Neural cell (in vitro differentiated cells): ENCODE measurements around the gene FBXL17. TPM values are rescaled to one million over a fixed set of nuclear protein-coding genes. Genes with fewer than 3 reads are reported as not detected.

Experiments
- H2AFZ ChIP-seq: fragments of 200-600, 300-800 bp; sonication (generic), shearing (Covaris generic); 2 replicates; pipeline ENCODE4 v1.6.0; 2014; ENCODE audit warnings: low read depth, mild to moderate bottlenecking, antibody characterized with exemption, low read length, moderate library complexity
- H3F3A ChIP-seq: fragments of 200-600 bp; shearing (Covaris generic); 2 replicates; pipeline ENCODE4 v1.6.1; 2016; ENCODE audit warnings: mild to moderate bottlenecking, moderate library complexity, mixed read lengths, antibody characterized with exemption, low read length; ENCODE audit not compliant: insufficient read depth, poor library complexity, severe bottlenecking
- H3K27ac ChIP-seq: fragments of 200-600, 300-800 bp; sonication (generic), shearing (Covaris generic); 2 replicates; pipeline ENCODE4 v1.5.1; 2014; ENCODE audit warnings: mild to moderate bottlenecking, low read length, moderate library complexity
- H3K27me3 ChIP-seq: fragments of 300-800, 200-600 bp; sonication (generic), shearing (Covaris generic); 2 replicates; pipeline ENCODE4 v1.6.0; 2014; ENCODE audit warnings: mild to moderate bottlenecking, low read depth, low read length, moderate library complexity; ENCODE audit not compliant: insufficient read depth
- H3K36me3 ChIP-seq: fragments of 300-800, 200-600 bp; sonication (generic), shearing (Covaris generic); 2 replicates; pipeline ENCODE4 v1.5.1; 2014; ENCODE audit warnings: mild to moderate bottlenecking, antibody characterized with exemption, low read length, moderate library complexity; ENCODE audit not compliant: insufficient read depth
- H3K4me2 ChIP-seq: fragments of 300-800, 200-600 bp; sonication (generic), shearing (Covaris generic); 2 replicates; pipeline ENCODE4 v1.6.0; 2014; ENCODE audit warnings: mild to moderate bottlenecking, low read length
- H3K4me3 ChIP-seq: fragments of 300-800, 200-600 bp; sonication (generic), shearing (Covaris generic); 2 replicates; pipeline ENCODE4 v1.5.1; 2014; ENCODE audit warnings: mild to moderate bottlenecking, low read length, moderate library complexity
- H3K79me2 ChIP-seq: fragments of 200-600 bp; shearing (Covaris generic); replicated peaks from 2 replicates; pipeline ENCODE4 v1.6.0; 2014; ENCODE audit warnings: mild to moderate bottlenecking, low read length, moderate library complexity; ENCODE audit not compliant: insufficient read depth
- H3K9ac ChIP-seq: fragments of 300-800, 200-600 bp; sonication (generic), shearing (Covaris generic); 2 replicates; pipeline ENCODE4 v1.6.1; 2016; ENCODE audit warnings: mild to moderate bottlenecking, low read length, mixed read lengths
- H3K9me2 ChIP-seq: fragments of 200-600 bp; shearing (Covaris generic); 2 replicates; pipeline ENCODE4 v1.6.1; 2016; ENCODE audit warnings: mild to moderate bottlenecking, low read length, mixed read lengths; ENCODE audit not compliant: insufficient read depth
- H3K9me3 ChIP-seq: fragments of 200-600, 300-800 bp; sonication (generic), shearing (Covaris generic); 2 replicates; pipeline ENCODE4 v1.6.1; 2016; ENCODE audit warnings: mild to moderate bottlenecking, mixed run types, low read length, moderate library complexity, mixed read lengths
- H4K20me1 ChIP-seq: fragments of 200-600 bp; shearing (Covaris generic); 2 replicates; pipeline ENCODE4 v1.6.1; 2016; ENCODE audit warnings: mild to moderate bottlenecking, mixed run types; ENCODE audit not compliant: insufficient read depth
- EP300 ChIP-seq: fragments of 450-650 bp; conservative IDR thresholded peaks from 2 replicates; pipeline ENCODE4 v1.6.1; 2014; ENCODE audit warnings: antibody characterized with exemption, mild to moderate bottlenecking, moderate library complexity; ENCODE audit not compliant: poor library complexity, severe bottlenecking
- EZH2 ChIP-seq: fragments of 200-600, 300-800 bp; shearing (Covaris generic), sonication (generic); IDR thresholded peaks from 2 replicates; pipeline ENCODE4 v1.6.1; 2014; ENCODE audit warnings: antibody characterized with exemption, low read length, borderline replicate concordance, mild to moderate bottlenecking; ENCODE audit not compliant: insufficient read depth, poor library complexity, severe bottlenecking
- MXI1 ChIP-seq: fragments of 450-650 bp; conservative IDR thresholded peaks from 2 replicates; pipeline ENCODE4 v1.6.1; 2014; ENCODE audit warnings: antibody characterized with exemption, mild to moderate bottlenecking; ENCODE audit not compliant: poor library complexity, severe bottlenecking
- POLR2AphosphoS5 ChIP-seq: IDR thresholded peaks from 2 replicates; pipeline ENCODE4 v1.6.1; 2012
- RAD21 ChIP-seq: fragments of 450-650 bp; conservative IDR thresholded peaks from 2 replicates; pipeline ENCODE4 v1.6.1; 2014; ENCODE audit warnings: antibody characterized with exemption, mild to moderate bottlenecking, moderate library complexity
- REST ChIP-seq: IDR thresholded peaks from 2 replicates; pipeline ENCODE4 v1.6.1; 2012; ENCODE audit warnings: borderline replicate concordance
- SMC3 ChIP-seq: fragments of 450-650 bp; conservative IDR thresholded peaks from 2 replicates; pipeline ENCODE4 v1.6.1; 2014; ENCODE audit warnings: antibody characterized with exemption, mild to moderate bottlenecking, moderate library complexity; ENCODE audit not compliant: poor library complexity
- TAF1 ChIP-seq: IDR thresholded peaks from 2 replicates; pipeline ENCODE4 v1.6.1; 2012; ENCODE audit warnings: low read depth
- polyA plus RNA-seq: library from polyadenylated mRNA; depleted of rRNA; stranded (reverse); fragments of >200 nt; gene quantifications from 2 replicates; pipeline ENCODE4 v1.2.3, GENCODE V29; 2014
- TF ChIP-seq, protein P1 (sequence below): fragments of 450-650 bp; IDR thresholded peaks from 2 replicates; pipeline ENCODE4 v1.5.1; 2014; ENCODE audit warnings: antibody characterized with exemption, mild to moderate bottlenecking, moderate library complexity; ENCODE audit not compliant: poor library complexity, severe bottlenecking

Gene FBXL17
- polyA plus RNA-seq, 1 donor from 2014 or later = 19.6 TPM

GRCh38 chr5:107958861-107959260 lies 423.0 kb downstream of the FBXL17 start:
- H3K9me2 ChIP-seq = no peaks in the 10 kb centered on the region
- no peaks in the 10 kb centered on the region for H3F3A ChIP-seq
- H3K27ac ChIP-seq = peak overlapping the region; percentile 30
- H3K27me3 ChIP-seq = no peaks in the 10 kb centered on the region
- H3K9ac ChIP-seq = no peak overlapping the region
- H3K79me2 ChIP-seq = no peaks in the 10 kb centered on the region
- no peaks in the 10 kb centered on the region for H4K20me1 ChIP-seq
- H3K4me3 ChIP-seq = no peak overlapping the region
- H3K36me3 ChIP-seq = no peaks in the 10 kb centered on the region
- H2AFZ ChIP-seq = no peak overlapping the region
- TF ChIP-seq EZH2 = no peak
- TF ChIP-seq TAF1 = no peak
- no peak for TF ChIP-seq SMC3
- no peak for TF ChIP-seq RAD21
- no peak for TF ChIP-seq MXI1
- TF ChIP-seq POLR2AphosphoS5 = no peak
- no peak for TF ChIP-seq REST
- TF ChIP-seq, protein P1, sequence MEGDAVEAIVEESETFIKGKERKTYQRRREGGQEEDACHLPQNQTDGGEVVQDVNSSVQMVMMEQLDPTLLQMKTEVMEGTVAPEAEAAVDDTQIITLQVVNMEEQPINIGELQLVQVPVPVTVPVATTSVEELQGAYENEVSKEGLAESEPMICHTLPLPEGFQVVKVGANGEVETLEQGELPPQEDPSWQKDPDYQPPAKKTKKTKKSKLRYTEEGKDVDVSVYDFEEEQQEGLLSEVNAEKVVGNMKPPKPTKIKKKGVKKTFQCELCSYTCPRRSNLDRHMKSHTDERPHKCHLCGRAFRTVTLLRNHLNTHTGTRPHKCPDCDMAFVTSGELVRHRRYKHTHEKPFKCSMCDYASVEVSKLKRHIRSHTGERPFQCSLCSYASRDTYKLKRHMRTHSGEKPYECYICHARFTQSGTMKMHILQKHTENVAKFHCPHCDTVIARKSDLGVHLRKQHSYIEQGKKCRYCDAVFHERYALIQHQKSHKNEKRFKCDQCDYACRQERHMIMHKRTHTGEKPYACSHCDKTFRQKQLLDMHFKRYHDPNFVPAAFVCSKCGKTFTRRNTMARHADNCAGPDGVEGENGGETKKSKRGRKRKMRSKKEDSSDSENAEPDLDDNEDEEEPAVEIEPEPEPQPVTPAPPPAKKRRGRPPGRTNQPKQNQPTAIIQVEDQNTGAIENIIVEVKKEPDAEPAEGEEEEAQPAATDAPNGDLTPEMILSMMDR = no peak
- no peaks in the 10 kb centered on the region for H3K9me3 ChIP-seq
- H3K4me2 ChIP-seq = no peak overlapping the region

- Histone ChIP-seq H2AFZ (no peak overlapping the region), H3K36me3 (no peaks in the 10 kb centered on the region), H3K79me2 (no peaks in the 10 kb centered on the region), H3K4me3 (no peak overlapping the region), H3K9me2 (no peaks in the 10 kb centered on the region), H4K20me1 (no peaks in the 10 kb centered on the region), H3K4me2 (no peak overlapping the region), H3K27me3 (no peaks in the 10 kb centered on the region), H3K9ac (no peak overlapping the region), H3K9me3 (no peaks in the 10 kb centered on the region), H3K27ac (peak overlapping the region; percentile 30), H3F3A (no peaks in the 10 kb centered on the region)
- TF ChIP-seq RAD21 (no peak), EP300 (no peak), TAF1 (no peak)
- TF ChIP-seq, protein P1 = no peak
Measured at GRCh38 chr5:107958432-107958831, 423.5 kb downstream of the FBXL17 start.
